ENCODE data around the gene PRRG4. TPM values are rescaled to one million over a fixed set of nuclear protein-coding genes. Genes with fewer than 3 reads are reported as not detected.
"Not testable (repeated sequence)": the region's sequence is repeated elsewhere in the genome, so short reads cannot be mapped to it uniquely, and the experiment has no call there.

Gene PRRG4
- total RNA-seq, 5 donors from 2014 or later (not counting 1 experiment from before 2014, with no cell fraction given): 0.03 to 0.09 (median 0.05) TPM; not detected in 1

DNA sequence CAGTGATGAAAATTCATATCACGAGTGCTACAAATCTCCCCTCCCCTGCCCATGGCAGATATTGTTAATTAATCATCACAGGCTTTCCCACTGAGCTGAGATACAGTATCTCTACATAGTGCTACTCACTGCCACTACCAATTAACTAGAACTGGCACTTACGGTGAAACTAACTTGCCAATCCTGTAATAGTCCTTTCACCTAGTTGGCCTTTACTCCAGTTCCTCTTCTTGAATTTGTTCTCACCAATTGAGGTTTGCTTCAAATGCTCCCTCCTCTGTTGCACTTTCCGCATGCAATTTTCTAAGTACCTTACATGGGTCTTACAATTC, 11.9 kb upstream of the PRRG4 start:
- Mint-ChIP-seq H3K27ac (no peak overlapping the region), H3K4me1 (peaks cover 0 to 2% (median 0%) of the 10 kb centered on the region in 3 donors), H3K36me3 (no peaks in the 10 kb centered on the region), H3K4me3 (no peak overlapping the region), H3K9me3 (no peaks in the 10 kb centered on the region), H3K27me3 (peaks cover 0 to 9% of the 10 kb centered on the region in 2 donors)
- H3K27ac ChIP-seq (ENCODE audit: low read length): no peak overlapping the region
- ATAC-seq (replicated peaks in 1 of 4) (no peak), DNase-seq (no peak)
- no peaks in the 10 kb centered on the region for H3K9me3 ChIP-seq
- no peak overlapping the region for H3K4me3 ChIP-seq (ENCODE audit: control insufficient read depth in 1 of 2, extremely low read depth in 1 of 2, low read length in 1 of 2)
- no peaks in the 10 kb centered on the region for H3K36me3 ChIP-seq (ENCODE audit: control insufficient read depth in 2 of 2, extremely low read depth in 1 of 2, insufficient read depth in 1 of 2, low read length in 1 of 2)
- no peaks in the 10 kb centered on the region for H3K27me3 ChIP-seq (replicated peaks in 1 of 2; ENCODE audit: control insufficient read depth in 2 of 2, extremely low read depth in 1 of 2, insufficient read depth in 2 of 2, low read length in 1 of 2)
- ChIA-PET POLR2A (no interaction called here), CTCF (interaction anchor here in 1 of 2 donors (0.6 kb wide), 1 partner anchor 485 kb away, joined by 9 read pairs; no protein-coding TSS in a partner anchor)
- no peaks in the 10 kb centered on the region for H3K4me1 ChIP-seq (ENCODE audit: control insufficient read depth in 1 of 2, extremely low read depth in 1 of 2, insufficient read depth in 2 of 2, low read length in 2 of 2)
- 81% methylated on average over 2 of the region's 3 CpGs for WGBS (ENCODE audit: insufficient coverage)

DNA sequence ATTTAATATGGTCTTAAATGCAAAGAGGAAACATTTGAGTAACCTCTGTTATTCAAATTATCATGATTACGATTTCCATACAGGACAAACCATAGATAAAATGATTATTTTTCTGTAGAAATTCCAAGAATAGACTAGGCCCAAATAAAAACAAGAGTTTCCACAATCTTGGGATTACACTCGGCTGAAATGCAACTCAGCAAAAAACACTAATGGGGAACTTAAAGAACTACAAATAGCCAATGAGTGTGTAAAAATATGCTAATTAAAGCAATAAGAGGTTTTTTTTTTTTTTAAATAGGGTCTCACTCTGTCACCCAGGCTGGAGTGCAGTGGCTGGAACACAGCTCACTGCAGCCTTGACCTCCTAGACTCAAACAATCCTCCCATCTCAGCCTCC, 10.5 kb upstream of the PRRG4 start:
- ChIA-PET CTCF (no interaction called here), POLR2A (no interaction called here)
- DNase-seq (no peak), ATAC-seq (replicated peaks in 1 of 4) (no peak)
- no peaks in the 10 kb centered on the region for H3K9me3 ChIP-seq
- no peaks in the 10 kb centered on the region for H3K27me3 ChIP-seq (replicated peaks in 1 of 2; ENCODE audit: control insufficient read depth in 2 of 2, extremely low read depth in 1 of 2, insufficient read depth in 2 of 2, low read length in 1 of 2)
- no peak overlapping the region for H3K4me3 ChIP-seq (ENCODE audit: control insufficient read depth in 1 of 2, extremely low read depth in 1 of 2, low read length in 1 of 2)
- Mint-ChIP-seq H3K27ac (no peak overlapping the region), H3K9me3 (peaks cover 0 to 2% (median 0%) of the 10 kb centered on the region in 3 donors), H3K27me3 (peaks cover 0 to 10% of the 10 kb centered on the region in 2 donors), H3K4me3 (no peak overlapping the region), H3K36me3 (no peaks in the 10 kb centered on the region), H3K4me1 (peaks cover 0 to 2% (median 0%) of the 10 kb centered on the region in 3 donors)
- H3K4me1 ChIP-seq (ENCODE audit: control insufficient read depth in 1 of 2, extremely low read depth in 1 of 2, insufficient read depth in 2 of 2, low read length in 2 of 2): no peaks in the 10 kb centered on the region
- no peaks in the 10 kb centered on the region for H3K36me3 ChIP-seq (ENCODE audit: control insufficient read depth in 2 of 2, extremely low read depth in 1 of 2, insufficient read depth in 1 of 2, low read length in 1 of 2)
- 100% methylated on average over 1 of the region's 2 CpGs for WGBS (ENCODE audit: insufficient coverage)
- no peak overlapping the region for H3K27ac ChIP-seq (ENCODE audit: low read length)

DNA sequence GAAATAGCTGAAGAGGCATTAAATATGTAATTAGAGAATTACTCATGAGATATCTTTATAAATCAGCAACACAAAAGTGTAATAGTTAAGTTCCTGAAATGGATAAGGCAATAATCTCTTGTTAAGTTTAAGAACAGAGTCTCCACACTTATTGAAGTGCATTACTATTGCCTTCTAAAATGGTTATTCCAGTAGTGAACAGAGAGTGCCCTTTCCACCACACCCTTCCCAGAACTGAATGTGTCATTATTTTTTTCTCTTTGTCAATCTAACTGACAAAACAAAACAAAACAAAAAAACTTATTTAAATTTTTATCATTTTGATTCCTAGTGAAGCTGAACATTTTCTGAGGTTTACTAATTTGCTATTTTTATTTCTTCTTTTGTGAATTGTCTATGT, 9.2 kb upstream of the PRRG4 start:
- H3K9me3 ChIP-seq: no peaks in the 10 kb centered on the region
- no peak overlapping the region for H3K27ac ChIP-seq (ENCODE audit: low read length)
- H3K4me3 ChIP-seq (ENCODE audit: control insufficient read depth in 1 of 2, extremely low read depth in 1 of 2, low read length in 1 of 2): no peak overlapping the region
- no peaks in the 10 kb centered on the region for H3K27me3 ChIP-seq (replicated peaks in 1 of 2; ENCODE audit: control insufficient read depth in 2 of 2, extremely low read depth in 1 of 2, insufficient read depth in 2 of 2, low read length in 1 of 2)
- H3K4me1 ChIP-seq (ENCODE audit: control insufficient read depth in 1 of 2, extremely low read depth in 1 of 2, insufficient read depth in 2 of 2, low read length in 2 of 2): no peaks in the 10 kb centered on the region
- H3K36me3 ChIP-seq (ENCODE audit: control insufficient read depth in 2 of 2, extremely low read depth in 1 of 2, insufficient read depth in 1 of 2, low read length in 1 of 2): no peaks in the 10 kb centered on the region
- no peak for DNase-seq
- no peak overlapping the region for H3K27ac Mint-ChIP-seq
- ChIA-PET POLR2A (no interaction called here), CTCF (no interaction called here)
- H3K36me3 Mint-ChIP-seq: no peaks in the 10 kb centered on the region
- H3K9me3 Mint-ChIP-seq: peaks cover 0 to 2% (median 0%) of the 10 kb centered on the region in 3 donors
- no peak for ATAC-seq (replicated peaks in 1 of 4)
- H3K27me3 Mint-ChIP-seq: peaks cover 0 to 10% of the 10 kb centered on the region in 2 donors
- H3K4me1 Mint-ChIP-seq: peaks cover 0 to 2% (median 0%) of the 10 kb centered on the region in 3 donors
- H3K4me3 Mint-ChIP-seq: no peak overlapping the region

DNA sequence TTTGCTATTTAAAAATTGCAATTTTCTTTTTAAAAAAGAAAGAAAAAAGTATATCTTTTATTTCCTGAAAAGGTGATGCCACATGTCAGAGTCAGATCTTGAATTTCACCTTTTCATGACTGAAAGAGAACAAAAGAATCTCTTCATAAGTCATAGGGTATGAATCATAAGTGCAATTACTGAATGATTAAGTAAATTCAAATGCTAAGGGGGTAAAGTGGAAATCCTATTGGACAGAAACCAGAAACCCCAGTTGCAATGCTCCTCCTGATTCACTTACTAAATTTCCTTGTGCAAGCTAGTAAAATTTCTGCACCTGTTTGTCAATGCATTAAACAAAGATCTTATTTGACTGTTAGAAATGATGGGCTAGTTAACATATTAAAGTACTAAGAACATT, 8.2 kb upstream of the PRRG4 start:
- DNase-seq (no peak), ATAC-seq (replicated peaks in 1 of 4) (no peak)
- Histone ChIP-seq H3K27ac (ENCODE audit: low read length) (no peak overlapping the region), H3K27me3 (replicated peaks in 1 of 2; ENCODE audit: control insufficient read depth in 2 of 2, extremely low read depth in 1 of 2, insufficient read depth in 2 of 2, low read length in 1 of 2) (no peaks in the 10 kb centered on the region), H3K9me3 (no peaks in the 10 kb centered on the region), H3K36me3 (ENCODE audit: control insufficient read depth in 2 of 2, extremely low read depth in 1 of 2, insufficient read depth in 1 of 2, low read length in 1 of 2) (no peaks in the 10 kb centered on the region), H3K4me3 (ENCODE audit: control insufficient read depth in 1 of 2, extremely low read depth in 1 of 2, low read length in 1 of 2) (no peak overlapping the region), H3K4me1 (ENCODE audit: control insufficient read depth in 1 of 2, extremely low read depth in 1 of 2, insufficient read depth in 2 of 2, low read length in 2 of 2) (no peaks in the 10 kb centered on the region)
- no peak overlapping the region for H3K4me3 Mint-ChIP-seq
- no peak overlapping the region for H3K27ac Mint-ChIP-seq
- peaks cover 0 to 10% of the 10 kb centered on the region in 2 donors for H3K27me3 Mint-ChIP-seq
- no peaks in the 10 kb centered on the region for H3K36me3 Mint-ChIP-seq
- peaks cover 0 to 2% (median 0%) of the 10 kb centered on the region in 3 donors for H3K9me3 Mint-ChIP-seq
- peaks cover 0 to 2% (median 0%) of the 10 kb centered on the region in 3 donors for H3K4me1 Mint-ChIP-seq
- ChIA-PET CTCF (no interaction called here), POLR2A (no interaction called here)

DNA sequence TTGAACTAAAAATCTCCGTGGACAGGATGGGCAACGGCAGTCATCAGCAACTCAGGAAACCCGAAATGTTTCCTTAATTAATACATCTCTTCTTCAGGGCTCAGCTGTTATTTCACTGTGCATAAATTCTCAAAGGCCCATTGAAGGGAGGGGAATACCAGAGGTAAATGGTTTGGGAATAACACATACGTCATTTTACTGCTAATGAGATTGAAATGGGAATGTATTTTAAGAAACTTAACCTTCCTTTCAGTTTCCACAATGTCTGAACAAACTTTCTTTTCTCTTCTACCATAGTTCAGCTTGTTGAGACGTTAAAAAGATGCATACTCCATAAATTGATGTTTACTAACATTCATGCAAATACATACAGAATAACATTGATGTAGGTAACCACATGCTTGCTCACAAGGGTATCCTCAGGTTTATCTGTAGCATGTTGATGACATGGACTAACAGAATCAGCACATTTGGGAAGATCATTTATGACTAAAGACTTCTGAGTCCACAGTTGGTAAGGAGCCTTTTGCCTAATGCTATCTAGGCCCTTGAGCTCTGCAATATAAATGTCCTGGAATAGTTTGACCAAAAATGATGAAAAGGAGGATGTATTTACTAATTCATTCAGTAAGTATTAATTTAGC, 7.7 kb upstream of the PRRG4 start:
- no peaks in the 10 kb centered on the region for H3K9me3 ChIP-seq
- WGBS (ENCODE audit: insufficient coverage): no CpG with 5 or more reads among the region's 5 CpGs
- H3K9me3 Mint-ChIP-seq: peaks cover 0 to 2% (median 0%) of the 10 kb centered on the region in 3 donors
- peaks cover 0 to 10% of the 10 kb centered on the region in 2 donors for H3K27me3 Mint-ChIP-seq
- no peaks in the 10 kb centered on the region for H3K4me1 ChIP-seq (ENCODE audit: control insufficient read depth in 1 of 2, extremely low read depth in 1 of 2, insufficient read depth in 2 of 2, low read length in 2 of 2)
- DNase-seq (no peak), ATAC-seq (replicated peaks in 1 of 4) (no peak)
- H3K4me1 Mint-ChIP-seq: peaks cover 0 to 2% (median 0%) of the 10 kb centered on the region in 3 donors
- H3K27ac ChIP-seq (ENCODE audit: low read length): no peak overlapping the region
- ChIA-PET CTCF (no interaction called here), POLR2A (no interaction called here)
- no peak overlapping the region for H3K4me3 Mint-ChIP-seq
- H3K36me3 ChIP-seq (ENCODE audit: control insufficient read depth in 2 of 2, extremely low read depth in 1 of 2, insufficient read depth in 1 of 2, low read length in 1 of 2): no peaks in the 10 kb centered on the region
- no peaks in the 10 kb centered on the region for H3K36me3 Mint-ChIP-seq
- no peak overlapping the region for H3K4me3 ChIP-seq (ENCODE audit: control insufficient read depth in 1 of 2, extremely low read depth in 1 of 2, low read length in 1 of 2)
- no peak overlapping the region for H3K27ac Mint-ChIP-seq
- H3K27me3 ChIP-seq (replicated peaks in 1 of 2; ENCODE audit: control insufficient read depth in 2 of 2, extremely low read depth in 1 of 2, insufficient read depth in 2 of 2, low read length in 1 of 2): no peaks in the 10 kb centered on the region

DNA sequence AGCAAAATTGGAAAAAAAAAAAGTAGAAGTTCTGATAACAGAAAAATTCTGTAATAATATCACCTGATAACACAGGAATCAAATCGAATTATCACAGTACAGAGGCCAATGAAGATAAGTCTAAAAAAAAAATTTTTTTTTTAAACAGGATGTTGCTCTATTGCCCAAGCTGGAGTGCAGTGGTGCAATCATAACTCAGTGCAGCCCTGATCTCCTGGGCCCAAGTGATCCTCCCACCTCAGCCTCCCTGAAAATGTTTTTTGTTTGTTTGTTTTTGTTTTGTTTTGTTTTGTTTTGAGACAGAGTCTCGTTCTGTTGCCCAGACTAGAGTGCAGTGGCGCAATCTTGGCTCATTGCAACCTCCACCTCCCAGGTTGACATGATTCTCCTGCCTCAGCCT, 6.1 kb upstream of the PRRG4 start:
- H3K4me1 Mint-ChIP-seq; CTCF ChIA-PET; DNase-seq; H3K36me3 ChIP-seq (ENCODE audit: control insufficient read depth in 2 of 2, extremely low read depth in 1 of 2, insufficient read depth in 1 of 2, low read length in 1 of 2); ATAC-seq (replicated peaks in 1 of 4); H3K9me3 Mint-ChIP-seq; H3K4me3 ChIP-seq (ENCODE audit: control insufficient read depth in 1 of 2, extremely low read depth in 1 of 2, low read length in 1 of 2); H3K4me3 Mint-ChIP-seq; POLR2A ChIA-PET; H3K27ac Mint-ChIP-seq; H3K36me3 Mint-ChIP-seq; H3K9me3 ChIP-seq; H3K27me3 ChIP-seq (replicated peaks in 1 of 2; ENCODE audit: control insufficient read depth in 2 of 2, extremely low read depth in 1 of 2, insufficient read depth in 2 of 2, low read length in 1 of 2); H3K27ac ChIP-seq (ENCODE audit: low read length); H3K4me1 ChIP-seq (ENCODE audit: control insufficient read depth in 1 of 2, extremely low read depth in 1 of 2, insufficient read depth in 2 of 2, low read length in 2 of 2): not testable (repeated sequence)
- peaks cover 6 to 15% of the 10 kb centered on the region in 2 donors for H3K27me3 Mint-ChIP-seq
- no CpG with 5 or more reads among the region's 3 CpGs for WGBS (ENCODE audit: insufficient coverage)

DNA sequence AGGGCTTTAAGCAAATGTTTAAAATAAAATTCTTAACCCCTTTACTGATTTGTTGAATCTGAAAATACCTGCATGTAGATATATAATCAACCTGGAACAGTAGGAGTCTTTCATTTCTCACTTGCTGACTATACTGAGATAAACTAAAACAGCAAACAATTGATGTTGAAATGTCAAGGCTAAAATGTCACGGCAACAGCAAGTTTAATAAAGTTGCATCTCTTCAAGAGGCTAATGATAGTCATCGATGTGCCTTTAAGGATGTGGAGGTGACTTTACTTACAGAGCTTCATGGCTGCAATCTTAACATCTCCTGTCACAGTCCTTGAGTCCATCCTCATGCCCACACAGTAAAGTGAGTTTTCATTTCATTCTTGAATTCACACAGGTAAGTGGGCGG, 3.6 kb upstream of the PRRG4 start:
- no peak for ATAC-seq (replicated peaks in 1 of 4)
- H3K36me3 Mint-ChIP-seq: no peaks in the 10 kb centered on the region
- H3K27ac ChIP-seq (ENCODE audit: low read length): no peak overlapping the region
- H3K9me3 ChIP-seq: no peaks in the 10 kb centered on the region
- no peak overlapping the region for H3K27ac Mint-ChIP-seq
- H3K4me1 Mint-ChIP-seq: peaks cover 7 to 16% (median 9%) of the 10 kb centered on the region in 3 donors
- peaks cover 22 to 28% of the 10 kb centered on the region in 2 donors for H3K27me3 Mint-ChIP-seq
- no peak overlapping the region for H3K4me3 Mint-ChIP-seq
- WGBS (ENCODE audit: insufficient coverage): 92% methylated on average over 2 of the region's 3 CpGs
- no peak overlapping the region for H3K4me3 ChIP-seq (ENCODE audit: control insufficient read depth in 1 of 2, extremely low read depth in 1 of 2, low read length in 1 of 2)
- CTCF ChIA-PET: no interaction called here
- H3K36me3 ChIP-seq (ENCODE audit: control insufficient read depth in 2 of 2, extremely low read depth in 1 of 2, insufficient read depth in 1 of 2, low read length in 1 of 2): no peaks in the 10 kb centered on the region
- H3K27me3 ChIP-seq (replicated peaks in 1 of 2; ENCODE audit: control insufficient read depth in 2 of 2, extremely low read depth in 1 of 2, insufficient read depth in 2 of 2, low read length in 1 of 2): peaks cover 0 to 9% of the 10 kb centered on the region in 2 experiments
- POLR2A ChIA-PET: no interaction called here
- DNase-seq: no peak
- peaks cover 0 to 12% of the 10 kb centered on the region in 2 experiments for H3K4me1 ChIP-seq (ENCODE audit: control insufficient read depth in 1 of 2, extremely low read depth in 1 of 2, insufficient read depth in 2 of 2, low read length in 2 of 2)
- H3K9me3 Mint-ChIP-seq: peaks cover 0 to 2% (median 0%) of the 10 kb centered on the region in 3 donors

All from T-cell (primary cell).